H9 (cell line): Measurements from ENCODE around the gene TOM1L2. TPM values are rescaled to one million over a fixed set of nuclear protein-coding genes. Genes with fewer than 3 reads are reported as not detected.

Experiments
- DNase-seq: peaks from one replicate; pipeline ENCODE4 v3.0.0-alpha.2; 2017
- H2AFZ ChIP-seq: one replicate; pipeline ENCODE4 v1.6.1; 2013; ENCODE audit warnings: mild to moderate bottlenecking, low read length, control low read depth, moderate library complexity
- H2AK5ac ChIP-seq: 2 replicates; pipeline ENCODE4 v1.6.1; 2013; ENCODE audit warnings: low read length, control low read depth, mixed read lengths; ENCODE audit not compliant: insufficient read length
- H2BK120ac ChIP-seq: one replicate; pipeline ENCODE4 v1.6.1; 2013; ENCODE audit warnings: low read depth, mild to moderate bottlenecking, low read length, control low read depth, inconsistent platforms; ENCODE audit not compliant: poor library complexity, severe bottlenecking
- H2BK12ac ChIP-seq: 2 replicates; pipeline ENCODE4 v1.6.1; 2013; ENCODE audit warnings: low read length, control low read depth, mixed read lengths, low read depth; ENCODE audit not compliant: insufficient read length
- H2BK15ac ChIP-seq: 2 replicates; pipeline ENCODE4 v1.6.1; 2013; ENCODE audit warnings: low read depth, low read length, control low read depth
- H2BK20ac ChIP-seq: one replicate; pipeline ENCODE4 v1.6.1; 2013; ENCODE audit warnings: low read depth, mild to moderate bottlenecking, low read length, control low read depth, inconsistent platforms; ENCODE audit not compliant: poor library complexity, severe bottlenecking
- H2BK5ac ChIP-seq: 2 replicates; pipeline ENCODE4 v1.6.1; 2013; ENCODE audit warnings: low read length, control low read depth, mixed read lengths; ENCODE audit not compliant: insufficient read length
- H3K14ac ChIP-seq: 2 replicates; pipeline ENCODE4 v1.6.1; 2013; ENCODE audit warnings: low read length, control low read depth; ENCODE audit not compliant: insufficient read depth
- H3K18ac ChIP-seq: 2 replicates; pipeline ENCODE4 v1.6.1; 2013; ENCODE audit warnings: low read depth, mild to moderate bottlenecking, mixed read lengths, low read length, control low read depth; ENCODE audit not compliant: insufficient read length
- H3K23ac ChIP-seq: 2 replicates; pipeline ENCODE4 v1.6.1; 2013; ENCODE audit warnings: low read length, control low read depth, mixed read lengths, low read depth; ENCODE audit not compliant: insufficient read length
- H3K23me2 ChIP-seq: 2 replicates; pipeline ENCODE4 v1.6.1; 2013; ENCODE audit warnings: low read depth, mild to moderate bottlenecking, mixed read lengths, low read length, control low read depth; ENCODE audit not compliant: insufficient read length, poor library complexity, severe bottlenecking
- H3K27ac ChIP-seq: 2 replicates; pipeline ENCODE4 v1.5.1; 2013; ENCODE audit warnings: low read length, control low read depth, mixed read lengths, low read depth; ENCODE audit not compliant: insufficient read length
- H3K27me3 ChIP-seq: 2 replicates; pipeline ENCODE4 v1.6.1; 2013; ENCODE audit warnings: low read length, control low read depth, inconsistent platforms; ENCODE audit not compliant: insufficient read depth
- H3K4ac ChIP-seq: 2 replicates; pipeline ENCODE4 v1.6.1; 2013; ENCODE audit warnings: low read depth, mild to moderate bottlenecking, control low read depth, inconsistent platforms, low read length, moderate library complexity
- H3K4me1 ChIP-seq: 2 replicates; pipeline ENCODE4 v1.6.1; 2013; ENCODE audit warnings: low read length, control low read depth, inconsistent platforms; ENCODE audit not compliant: insufficient read depth
- H3K4me2 ChIP-seq: 2 replicates; pipeline ENCODE4 v1.6.1; 2013; ENCODE audit warnings: low read length, control low read depth, mixed read lengths; ENCODE audit not compliant: insufficient read length, insufficient read depth
- H3K56ac ChIP-seq: 2 replicates; pipeline ENCODE4 v1.6.1; 2013; ENCODE audit warnings: low read depth, mild to moderate bottlenecking, mixed read lengths, low read length, control low read depth; ENCODE audit not compliant: insufficient read length
- H3K79me1 ChIP-seq: 2 replicates; pipeline ENCODE4 v1.6.1; 2013; ENCODE audit warnings: low read depth, mild to moderate bottlenecking, moderate library complexity, low read length, control low read depth, inconsistent platforms; ENCODE audit not compliant: insufficient read depth, poor library complexity, severe bottlenecking
- H3K79me2 ChIP-seq: 2 replicates; pipeline ENCODE4 v1.6.1; 2013; ENCODE audit warnings: low read length, control low read depth, inconsistent platforms; ENCODE audit not compliant: insufficient read depth
- H3K9ac ChIP-seq: 2 replicates; pipeline ENCODE4 v1.6.1; 2013; ENCODE audit warnings: low read length, control low read depth, mixed read lengths; ENCODE audit not compliant: insufficient read length; ENCODE audit errors: extremely low read depth
- H3K9me3 ChIP-seq: one replicate; pipeline ENCODE4 v1.6.1; 2013; ENCODE audit warnings: low read depth, low read length, inconsistent platforms; ENCODE audit not compliant: control insufficient read depth
- H3T11ph ChIP-seq: one replicate; pipeline ENCODE4 v1.6.1; 2013; ENCODE audit warnings: mild to moderate bottlenecking, low read length, control low read depth, inconsistent platforms
- H4K20me1 ChIP-seq: one replicate; pipeline ENCODE4 v1.6.1; 2013; ENCODE audit not compliant: control insufficient read depth, insufficient read length, insufficient read depth
- H4K5ac ChIP-seq: 2 replicates; pipeline ENCODE4 v1.6.1; 2013; ENCODE audit warnings: low read depth, mild to moderate bottlenecking, mixed read lengths, low read length, control low read depth; ENCODE audit not compliant: insufficient read length
- H4K8ac ChIP-seq: replicated peaks from 2 replicates; pipeline ENCODE4 v1.6.1; 2013; ENCODE audit warnings: low read length, control low read depth, mixed read lengths, low read depth; ENCODE audit not compliant: insufficient read length
- H4K91ac ChIP-seq: 2 replicates; pipeline ENCODE4 v1.6.1; 2013; ENCODE audit warnings: low read depth, mild to moderate bottlenecking, moderate library complexity, mixed read lengths, low read length, control low read depth; ENCODE audit not compliant: insufficient read length
- H3K27ac Mint-ChIP-seq, 3 experiments: 2 replicates in 2 of 3; 3 replicates in 1 of 3; pipeline ENCODE4 v1.8.0; 2020 to 2021; ENCODE audit warnings: mixed read lengths in 3 of 3, mild to moderate bottlenecking in 1 of 3, moderate library complexity in 1 of 3
- H3K27me3 Mint-ChIP-seq: 2 replicates; pipeline ENCODE4 v1.8.0; 2021; ENCODE audit warnings: low read depth, mild to moderate bottlenecking, moderate library complexity, mixed read lengths
- H3K36me3 Mint-ChIP-seq, 3 experiments: 2 replicates in 2 of 3; 3 replicates in 1 of 3; pipeline ENCODE4 v1.8.0; 2020 to 2021; ENCODE audit warnings: low read depth in 3 of 3, mixed read lengths in 3 of 3; ENCODE audit not compliant: insufficient read depth in 1 of 3
- H3K4me1 Mint-ChIP-seq, 2 experiments: 2 replicates each; pipeline ENCODE4 v1.8.0; 2020; ENCODE audit warnings: mixed read lengths in 2 of 2
- H3K4me3 Mint-ChIP-seq, 2 experiments: 2 replicates in 1 of 2; 3 replicates in 1 of 2; pipeline ENCODE4 v1.8.0; 2020 to 2021; ENCODE audit warnings: mild to moderate bottlenecking in 2 of 2, mixed read lengths in 2 of 2, moderate library complexity in 1 of 2
- H3K9me3 Mint-ChIP-seq, 2 experiments: 2 replicates in 1 of 2; 3 replicates in 1 of 2; pipeline ENCODE4 v1.8.0; 2020; ENCODE audit warnings: mild to moderate bottlenecking in 2 of 2, mixed read lengths in 2 of 2, moderate library complexity in 1 of 2
- WGBS: extraction: QIAGEN DNeasy Blood & Tissue Kit; methylation state at CpG from one replicate; pipeline ENCODE4 v1.1.7; 2013; ENCODE audit warnings: missing lambda C conversion rate, low lambda C conversion rate, mixed read lengths; ENCODE audit not compliant: insufficient read length; ENCODE audit errors: extremely low coverage; 5-methylcytosine and 5-hydroxymethylcytosine counted together
- total RNA-seq: library from RNA; stranded (reverse); gene quantifications from 2 replicates; pipeline ENCODE4 v1.2.1, GENCODE V29; 2021
- TF ChIP-seq, protein P1 (sequence below): fragments of 200-600 bp; sonication (generic); conservative IDR thresholded peaks from 3 replicates; pipeline ENCODE4 v1.8.0; 2021; ENCODE audit warnings: antibody characterized with exemption, mild to moderate bottlenecking

TOM1L2 gene
- total RNA-seq, 1 experiment from 2014 or later, result 4.6 TPM

DNA sequence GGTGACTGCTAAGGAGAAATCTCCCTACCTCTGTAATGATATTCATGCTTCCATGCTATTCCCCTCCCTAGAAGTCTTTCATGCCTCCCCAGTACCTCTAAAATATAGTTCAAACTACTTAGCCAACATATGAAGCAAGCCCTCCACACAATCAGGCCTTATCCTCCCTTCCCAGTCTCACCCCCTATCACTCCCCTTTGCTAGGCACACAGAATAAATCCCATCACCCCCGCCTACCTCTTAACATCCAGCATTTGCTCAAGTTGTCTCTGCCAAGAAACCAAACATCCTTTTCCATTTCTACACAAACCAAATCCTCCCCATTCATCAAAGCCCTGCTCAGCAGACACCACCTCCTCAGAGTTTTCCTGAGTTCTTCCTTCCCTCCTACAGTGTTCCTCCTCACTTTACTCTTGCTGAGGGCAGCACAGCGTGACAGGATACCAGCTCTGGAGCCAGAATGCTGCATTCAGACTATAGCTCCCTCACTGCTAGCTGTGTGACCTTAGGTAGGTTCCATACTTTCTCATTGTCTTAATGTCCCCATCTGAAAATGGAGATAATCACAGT lies 7.0 kb downstream of the TOM1L2 start:
- H3K23ac ChIP-seq, result no peak overlapping the region
- H2BK5ac ChIP-seq, result no peak overlapping the region
- H3T11ph ChIP-seq, result no peak overlapping the region
- H3K9ac ChIP-seq, result no peak overlapping the region
- Mint-ChIP-seq H3K9me3 (no peaks in the 10 kb centered on the region), H3K27me3 (no peaks in the 10 kb centered on the region), H3K36me3 (no peaks in the 10 kb centered on the region), H3K4me1 (peaks cover 0 to 5% of the 10 kb centered on the region in 2 experiments; a peak in 1 of 4 replicates), H3K27ac (no peak overlapping the region; a peak in 1 of 7 replicates), H3K4me3 (no peak overlapping the region)
- H3K79me1 ChIP-seq, result no peaks in the 10 kb centered on the region
- no peak overlapping the region for H2BK12ac ChIP-seq
- no peak overlapping the region for H2BK120ac ChIP-seq
- H2BK15ac ChIP-seq, result no peak overlapping the region
- no peak overlapping the region for H4K5ac ChIP-seq
- no peak for DNase-seq
- H3K4me2 ChIP-seq, result no peak overlapping the region
- no peaks in the 10 kb centered on the region for H4K20me1 ChIP-seq
- H3K9me3 ChIP-seq, result no peaks in the 10 kb centered on the region
- no peaks in the 10 kb centered on the region for H3K79me2 ChIP-seq
- no peaks in the 10 kb centered on the region for H3K23me2 ChIP-seq
- TF ChIP-seq, protein P1, sequence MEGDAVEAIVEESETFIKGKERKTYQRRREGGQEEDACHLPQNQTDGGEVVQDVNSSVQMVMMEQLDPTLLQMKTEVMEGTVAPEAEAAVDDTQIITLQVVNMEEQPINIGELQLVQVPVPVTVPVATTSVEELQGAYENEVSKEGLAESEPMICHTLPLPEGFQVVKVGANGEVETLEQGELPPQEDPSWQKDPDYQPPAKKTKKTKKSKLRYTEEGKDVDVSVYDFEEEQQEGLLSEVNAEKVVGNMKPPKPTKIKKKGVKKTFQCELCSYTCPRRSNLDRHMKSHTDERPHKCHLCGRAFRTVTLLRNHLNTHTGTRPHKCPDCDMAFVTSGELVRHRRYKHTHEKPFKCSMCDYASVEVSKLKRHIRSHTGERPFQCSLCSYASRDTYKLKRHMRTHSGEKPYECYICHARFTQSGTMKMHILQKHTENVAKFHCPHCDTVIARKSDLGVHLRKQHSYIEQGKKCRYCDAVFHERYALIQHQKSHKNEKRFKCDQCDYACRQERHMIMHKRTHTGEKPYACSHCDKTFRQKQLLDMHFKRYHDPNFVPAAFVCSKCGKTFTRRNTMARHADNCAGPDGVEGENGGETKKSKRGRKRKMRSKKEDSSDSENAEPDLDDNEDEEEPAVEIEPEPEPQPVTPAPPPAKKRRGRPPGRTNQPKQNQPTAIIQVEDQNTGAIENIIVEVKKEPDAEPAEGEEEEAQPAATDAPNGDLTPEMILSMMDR, result no peak
- no peak overlapping the region for H2BK20ac ChIP-seq
- H2AK5ac ChIP-seq, result no peak overlapping the region
- no peak overlapping the region for H3K56ac ChIP-seq
- H4K8ac ChIP-seq, result no peak overlapping the region
- H3K4ac ChIP-seq, result no peak overlapping the region
- H2AFZ ChIP-seq, result no peak overlapping the region
- H3K4me1 ChIP-seq, result no peaks in the 10 kb centered on the region
- WGBS, result no CpG with 5 or more reads among the region's 2 CpGs
- H3K18ac ChIP-seq, result no peak overlapping the region
- H4K91ac ChIP-seq, result no peak overlapping the region
- no peak overlapping the region for H3K14ac ChIP-seq
- H3K27me3 ChIP-seq, result no peaks in the 10 kb centered on the region
- no peak overlapping the region for H3K27ac ChIP-seq
